HG03045 (cell line): Measurements from ENCODE around the gene PRKACB.
"Not testable (repeated sequence)": the region's sequence is repeated elsewhere in the genome, so short reads cannot be mapped to it uniquely, and the experiment has no call there.

Source experiments
- ATAC-seq: cut with Tn5 transposase; IDR thresholded peaks from one replicate; pipeline ENCODE4 v1.9.1; 2021; ENCODE audit warnings: mild to moderate bottlenecking, moderate library complexity; ENCODE audit not compliant: unreplicated experiment

PRKACB gene

GRCh38 chr1:84265867-84266266 lies 121.8 kb downstream of the PRKACB start:
- ATAC-seq: no peak

GRCh38 chr1:84266748-84267147 lies 122.7 kb downstream of the PRKACB start:
- ATAC-seq: no peak

DNA sequence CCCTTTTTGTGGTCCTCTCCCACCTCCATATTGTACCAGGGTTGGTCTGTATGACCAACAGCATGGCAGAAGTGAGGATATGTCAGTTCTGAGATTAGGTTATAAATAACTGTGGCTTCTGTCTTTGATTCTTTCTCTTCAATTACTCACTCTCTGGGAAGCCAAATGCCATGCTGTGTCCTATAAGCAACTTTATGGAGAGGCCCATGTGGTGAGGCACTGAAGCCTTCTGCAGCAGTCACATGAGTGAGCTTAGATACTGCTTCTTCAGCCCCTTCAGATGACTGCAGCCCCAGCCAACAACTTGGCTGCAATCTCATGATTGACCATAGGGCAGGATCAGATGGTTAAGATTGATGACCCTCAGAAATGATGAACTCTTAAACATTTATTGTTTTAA lies 123.4 kb downstream of the PRKACB start:
- ATAC-seq: no peak

- no peak for ATAC-seq
Observed at GRCh38 chr1:84268346-84268745, 124.3 kb downstream of the PRKACB start.

DNA sequence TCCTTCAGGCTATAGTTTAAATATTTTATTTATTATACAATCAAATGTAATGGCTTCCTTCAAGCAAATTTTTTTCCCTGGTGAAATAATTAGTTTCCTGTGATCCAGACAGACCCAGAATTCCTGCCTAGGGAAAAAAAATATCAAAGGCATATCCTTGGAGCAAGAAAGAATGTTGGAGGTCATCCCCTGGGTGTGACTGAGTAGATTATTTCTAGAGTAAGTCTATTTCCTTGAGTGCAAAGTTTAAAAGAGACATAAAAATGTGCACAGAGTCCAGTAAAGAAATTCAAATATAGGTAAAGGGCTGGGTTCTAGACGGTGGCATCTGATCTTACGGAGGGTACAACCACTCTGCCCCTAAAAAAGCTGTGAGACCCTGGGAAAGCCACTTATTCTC lies 125.2 kb downstream of the PRKACB start:
- ATAC-seq: no peak

- peak; percentile 96 for ATAC-seq
Observed at GRCh38 chr1:84271441-84272151, 127.5 kb downstream of the PRKACB start.

- ATAC-seq: no peak
Observed at GRCh38 chr1:84272401-84272800, 128.3 kb downstream of the PRKACB start.

DNA sequence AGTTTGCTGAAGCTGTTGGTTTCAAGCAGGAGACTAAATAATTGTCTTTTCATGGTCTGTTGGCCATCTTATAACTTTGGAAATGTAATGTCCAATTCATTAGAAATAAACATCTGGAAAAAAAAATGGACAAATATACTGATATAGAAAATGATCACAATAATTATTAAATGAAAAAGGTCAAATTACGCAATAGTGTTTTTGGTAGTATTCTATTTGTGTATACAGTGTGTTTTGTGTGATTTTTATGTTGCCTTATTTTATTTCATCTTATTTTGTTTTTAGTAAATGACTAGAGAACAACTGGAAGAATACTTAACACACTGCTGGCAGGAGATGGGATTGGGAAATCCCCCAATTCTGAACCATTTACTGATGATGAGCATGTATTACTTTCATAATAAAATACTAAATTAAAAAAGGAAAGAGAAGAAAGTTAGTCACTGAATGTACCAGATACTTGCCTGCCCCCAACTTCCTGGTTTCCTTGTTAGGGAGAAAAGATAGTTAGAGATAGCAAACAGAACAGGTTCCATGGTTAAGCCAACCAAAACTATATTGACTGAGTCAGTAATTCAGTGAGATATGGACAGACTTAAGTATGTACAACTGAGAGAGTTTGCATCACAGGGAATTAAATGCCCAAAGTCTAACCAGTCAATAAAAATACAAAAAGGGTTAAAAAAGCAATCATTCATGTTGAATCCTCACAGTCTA lies 133.4 kb downstream of the PRKACB start:
- no peak for ATAC-seq

GRCh38 chr1:84278905-84279304 lies 134.8 kb downstream of the PRKACB start:
- no peak for ATAC-seq

DNA sequence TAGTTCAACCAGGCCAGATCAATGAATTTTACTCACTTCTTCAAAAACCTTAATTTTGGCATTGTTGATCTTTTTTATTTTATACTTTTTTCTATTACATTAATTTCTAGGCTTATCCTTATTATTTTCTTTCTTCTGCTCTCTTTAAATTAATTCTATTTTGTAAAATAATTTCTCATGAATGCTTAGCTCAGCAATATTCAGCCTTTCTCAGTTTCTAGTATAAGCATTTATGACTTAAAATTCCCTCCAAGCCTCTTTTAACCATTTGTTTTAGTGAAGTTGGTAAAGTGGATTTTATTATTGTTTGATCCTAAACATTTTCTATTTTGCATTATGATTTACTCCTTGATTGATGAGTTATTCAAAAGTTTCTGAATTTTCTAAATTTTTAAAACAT lies 136.8 kb downstream of the PRKACB start:
- ATAC-seq: no peak

DNA sequence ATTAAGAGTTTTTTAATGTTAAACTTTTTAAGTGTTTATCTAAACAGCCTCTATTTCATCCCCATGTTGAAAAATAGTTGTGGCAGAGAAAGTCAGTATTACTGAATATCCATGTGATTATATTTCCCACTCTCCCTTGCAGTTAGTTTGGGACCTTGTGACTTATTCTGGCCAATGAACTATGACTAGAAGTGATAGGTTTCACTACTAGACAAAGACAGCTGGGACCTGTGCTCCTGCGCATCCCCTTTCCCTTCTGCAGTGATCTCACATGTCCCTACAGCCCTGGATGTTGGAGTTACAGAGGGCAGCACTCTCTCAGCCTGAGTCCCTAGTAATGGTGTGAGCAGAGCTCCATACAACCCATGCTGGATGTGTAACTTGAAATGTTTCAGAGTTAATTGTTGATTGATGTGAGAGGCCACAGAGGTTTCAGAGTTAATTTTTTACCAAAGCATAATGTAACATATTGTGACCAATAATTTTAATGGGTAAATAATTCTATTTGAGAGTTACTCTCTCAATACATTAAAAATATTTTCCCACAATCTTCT lies 138.8 kb downstream of the PRKACB start:
- no peak for ATAC-seq

DNA sequence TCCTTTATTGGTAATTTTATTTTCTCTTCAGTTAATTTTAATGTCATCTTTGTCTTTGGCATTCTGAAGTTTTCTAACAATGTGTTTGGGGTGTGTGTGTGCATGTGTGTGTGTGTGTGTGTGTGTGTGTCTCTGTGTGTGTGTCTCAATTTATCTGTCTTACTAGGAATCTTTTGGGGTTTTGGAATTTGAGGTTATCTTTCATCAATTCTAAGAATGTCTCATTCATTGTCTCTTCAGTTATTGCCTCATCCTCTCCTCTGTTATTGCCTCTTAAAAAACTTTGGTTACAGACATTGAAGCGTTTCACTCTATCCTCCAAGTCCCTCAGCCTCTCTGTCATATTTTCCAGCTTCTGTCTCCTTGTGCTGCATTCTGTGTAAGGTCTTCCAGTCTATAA lies 139.3 kb downstream of the PRKACB start:
- ATAC-seq: no peak

GRCh38 chr1:84286071-84286470 lies 142.0 kb downstream of the PRKACB start:
- no peak for ATAC-seq

- not testable (repeated sequence) for ATAC-seq
Observed at GRCh38 chr1:84287389-84287788, 143.3 kb downstream of the PRKACB start.
